Fibroblast of skin of abdomen (primary cell): Measurements from ENCODE around the gene SRPK3.
A peak's percentile ranks its signal among the peaks of the same experiment; 100 is the strongest.

Experiments
- DNase-seq: peaks from one replicate; pipeline ENCODE4 v3.0.0-alpha.2; 2013

The SRPK3 gene

DNA sequence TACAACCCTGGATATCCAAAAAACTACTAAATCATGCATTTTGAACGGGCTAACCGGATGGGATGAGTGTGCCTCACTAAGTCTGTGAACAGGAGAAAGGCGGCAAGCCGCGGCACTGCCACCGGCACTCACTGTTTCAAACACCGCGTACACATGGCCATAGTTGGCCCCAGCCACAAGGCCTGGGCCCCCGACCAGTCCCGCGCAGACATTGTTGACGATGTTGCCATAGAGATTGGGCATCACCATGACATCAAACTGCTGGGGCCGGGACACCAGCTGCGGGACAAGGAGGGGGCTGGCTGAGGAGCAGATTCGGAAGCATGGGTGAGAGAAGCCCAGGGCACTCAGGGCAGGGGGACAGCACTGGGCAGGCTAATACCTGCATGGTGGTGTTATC lies 5.8 kb downstream of the SRPK3 start:
- no peak for DNase-seq

DNA sequence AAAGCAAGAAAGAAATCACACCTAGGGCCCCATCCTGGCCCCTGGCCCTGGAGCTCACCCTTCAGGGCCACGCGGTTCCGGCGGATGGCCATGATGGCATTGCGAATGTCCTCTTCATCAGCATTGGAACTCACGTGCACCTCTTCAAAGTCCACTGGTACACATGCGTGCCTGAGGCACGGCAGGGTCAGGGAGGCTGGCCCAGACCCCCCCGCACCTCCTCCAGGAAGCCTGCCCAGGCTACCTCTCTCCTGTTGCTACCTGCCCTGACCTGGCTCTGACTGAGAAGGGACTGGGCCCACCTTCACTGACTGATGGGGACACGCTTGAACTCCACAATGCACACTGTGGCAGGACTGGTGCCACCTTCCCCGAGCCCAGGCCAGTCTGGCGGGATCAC lies 8.8 kb downstream of the SRPK3 start:
- no peak for DNase-seq

GRCh38 chrX:153791104-153791852 lies 10.4 kb downstream of the SRPK3 start:
- no peak for DNase-seq

- no peak for DNase-seq
These were observed 11.5 kb downstream of the SRPK3 start for GRCh38 chrX:153792368-153792767.

- DNase-seq = no peak
These were observed 12.4 kb downstream of the SRPK3 start for GRCh38 chrX:153793291-153793690.

- DNase-seq = peak; percentile 94
These were observed 13.4 kb downstream of the SRPK3 start, which contains the start of the genes IDH3G and SSR4 for GRCh38 chrX:153794018-153794896. Gene IDH3G (minus strand): TSS chrX:153794375. CDS start chrX:153794326, 49 bp downstream. Gene SSR4 (plus strand): TSS chrX:153794668. CDS start chrX:153794688, 20 bp downstream.

GRCh38 chrX:153794897-153795816 lies 14.3 kb downstream of the SRPK3 start:
- DNase-seq = no peak

DNA sequence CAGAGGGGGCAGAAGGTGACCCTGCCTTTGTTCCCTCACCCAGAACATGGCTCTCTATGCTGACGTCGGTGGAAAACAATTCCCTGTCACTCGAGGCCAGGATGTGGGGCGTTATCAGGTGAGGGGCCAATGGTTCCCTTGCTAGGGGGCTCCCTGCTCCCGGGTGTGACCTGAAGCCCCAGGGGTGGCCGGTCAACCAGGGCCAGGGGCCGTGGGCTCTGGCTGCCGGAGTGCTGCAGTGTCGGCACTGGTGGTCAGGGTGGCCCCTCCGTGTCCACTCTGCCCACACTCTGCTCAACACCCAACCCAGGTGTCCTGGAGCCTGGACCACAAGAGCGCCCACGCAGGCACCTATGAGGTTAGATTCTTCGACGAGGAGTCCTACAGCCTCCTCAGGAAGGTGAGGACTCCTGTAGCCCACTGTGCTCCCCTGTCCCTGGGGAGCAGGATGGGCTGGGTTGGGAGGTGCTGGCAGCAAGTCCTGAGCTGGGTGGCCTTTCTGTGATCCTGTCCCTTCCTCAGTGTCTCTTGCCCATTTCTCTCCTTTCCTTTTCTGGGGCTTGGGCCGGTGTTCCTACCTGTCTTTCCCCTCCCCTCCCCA lies 16.7 kb downstream of the SRPK3 start:
- DNase-seq = no peak

- DNase-seq = no peak
These were observed 18.5 kb downstream of the SRPK3 start for GRCh38 chrX:153799326-153799725.

GRCh38 chrX:153800177-153800722 lies 19.4 kb downstream of the SRPK3 start:
- DNase-seq = no peak

DNA sequence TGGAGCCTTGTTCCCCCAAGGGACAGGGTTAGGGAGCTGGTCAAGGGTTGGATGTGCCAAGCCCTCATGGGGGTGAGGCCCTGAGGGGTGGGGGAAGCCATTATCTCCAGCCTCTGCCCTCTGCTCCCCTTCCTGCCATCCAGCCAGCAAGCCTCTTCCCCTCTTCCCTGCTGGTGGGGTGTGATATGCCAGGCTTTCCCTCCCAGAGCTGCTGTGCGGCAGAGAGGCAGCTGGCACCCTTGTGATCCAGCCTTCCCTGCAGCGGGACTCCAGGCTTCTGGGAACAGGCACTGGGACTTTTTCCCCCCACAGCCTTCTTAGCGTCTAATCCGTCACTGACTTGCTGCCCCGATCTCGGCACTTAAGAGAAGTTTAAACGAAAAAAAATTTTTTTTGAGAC lies 19.9 kb downstream of the SRPK3 start:
- DNase-seq = no peak

- no peak for DNase-seq
These were observed 20.8 kb downstream of the SRPK3 start for GRCh38 chrX:153801669-153802068.

DNA sequence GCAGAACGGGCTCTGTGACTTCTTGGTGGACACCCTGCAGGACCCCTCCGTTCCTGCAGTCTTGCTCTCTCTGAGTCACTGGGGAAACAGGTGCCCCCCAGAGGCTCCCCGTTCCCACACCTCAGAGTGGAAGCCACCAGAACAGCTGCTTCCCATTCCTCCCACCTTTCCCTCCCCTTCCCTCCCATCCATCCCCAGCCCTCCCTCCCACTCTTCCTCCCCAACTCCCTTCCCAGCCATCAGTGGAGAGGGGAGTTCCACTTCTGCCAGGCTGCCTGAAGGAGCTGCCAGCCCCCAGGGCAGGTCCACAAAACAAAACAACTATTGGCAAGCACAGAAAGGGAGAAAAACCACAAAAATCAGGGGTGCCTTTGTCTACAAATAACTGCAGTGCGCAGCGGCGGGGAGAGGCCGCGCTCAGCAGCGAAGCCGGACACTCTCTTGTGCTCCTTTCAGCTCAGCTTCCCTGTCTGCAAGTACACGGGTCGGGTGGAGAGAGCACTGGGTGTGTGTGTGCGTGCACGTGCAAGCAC lies 21.7 kb downstream of the SRPK3 start:
- DNase-seq = no peak

DNA sequence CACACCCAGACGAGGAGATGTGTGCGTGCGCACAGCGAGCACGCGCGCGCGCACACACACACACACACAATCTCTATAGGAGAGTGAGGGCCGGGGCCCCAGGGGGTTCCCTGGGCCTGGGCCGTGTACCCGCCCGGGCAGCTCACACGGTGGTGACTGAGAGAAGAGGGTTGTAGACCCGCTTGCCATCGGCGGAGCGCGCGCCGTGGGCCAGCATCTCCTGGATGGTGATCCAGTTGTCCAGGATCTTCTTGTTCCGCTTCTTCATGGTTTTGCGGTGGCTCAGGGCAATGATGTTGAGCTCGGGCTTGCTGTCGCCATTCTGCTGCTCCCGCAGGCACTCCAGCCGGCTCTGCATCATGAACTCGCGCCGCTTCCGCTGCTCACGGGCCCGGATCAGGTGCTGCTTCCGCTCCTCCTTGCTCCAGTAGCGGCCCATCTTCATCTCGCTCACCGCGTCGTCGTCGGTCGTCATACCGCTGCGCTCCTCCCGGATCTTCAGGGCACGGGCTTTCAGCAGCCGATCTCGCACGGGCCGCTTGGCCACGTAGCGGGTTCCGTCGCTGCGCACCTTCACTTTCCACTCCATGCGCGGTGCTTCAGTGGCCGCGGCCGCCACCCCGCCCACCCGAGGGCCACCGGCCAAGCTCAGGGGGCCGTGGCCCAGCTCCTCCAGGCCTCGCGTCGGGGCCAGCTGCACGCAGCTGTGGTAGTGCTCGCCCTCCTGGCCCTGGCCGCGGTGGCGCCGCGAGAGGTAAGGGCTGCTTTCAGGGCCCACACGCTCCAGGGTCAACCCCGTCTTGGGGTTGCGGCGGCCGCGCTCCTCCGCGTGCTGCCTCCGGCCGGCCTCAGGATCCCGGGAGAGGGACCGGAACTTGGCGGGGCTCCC lies 22.6 kb downstream of the SRPK3 start:
- DNase-seq = no peak

DNA sequence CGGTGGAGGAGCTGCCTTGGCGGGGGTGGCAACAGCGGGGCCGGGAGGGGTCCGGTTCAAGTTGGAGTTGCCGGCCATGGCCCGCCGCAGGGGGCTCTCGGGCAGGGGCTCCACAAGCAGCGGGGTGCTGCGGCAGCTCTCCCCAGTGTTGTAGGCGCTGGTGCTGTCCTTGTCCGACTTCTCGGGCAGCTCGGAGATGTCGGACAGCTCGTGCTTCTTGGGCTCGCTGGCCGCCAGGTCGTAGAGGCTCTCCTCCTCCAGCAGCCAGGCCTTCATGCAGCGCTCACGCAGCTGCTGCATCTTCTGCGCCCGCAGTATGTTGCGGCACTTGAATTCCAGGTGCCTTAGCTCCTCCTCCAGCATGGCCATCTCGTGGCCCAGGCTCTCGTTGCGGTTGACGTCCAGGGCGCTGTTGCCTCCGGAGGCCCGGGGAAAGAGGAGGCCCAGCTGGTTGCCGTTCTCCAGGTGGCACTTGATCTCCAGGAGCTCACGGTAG lies 23.3 kb downstream of the SRPK3 start:
- no peak for DNase-seq

GRCh38 chrX:153804621-153805020 lies 23.8 kb downstream of the SRPK3 start:
- DNase-seq = no peak

GRCh38 chrX:153805436-153805835 lies 24.6 kb downstream of the SRPK3 start:
- no peak for DNase-seq

DNA sequence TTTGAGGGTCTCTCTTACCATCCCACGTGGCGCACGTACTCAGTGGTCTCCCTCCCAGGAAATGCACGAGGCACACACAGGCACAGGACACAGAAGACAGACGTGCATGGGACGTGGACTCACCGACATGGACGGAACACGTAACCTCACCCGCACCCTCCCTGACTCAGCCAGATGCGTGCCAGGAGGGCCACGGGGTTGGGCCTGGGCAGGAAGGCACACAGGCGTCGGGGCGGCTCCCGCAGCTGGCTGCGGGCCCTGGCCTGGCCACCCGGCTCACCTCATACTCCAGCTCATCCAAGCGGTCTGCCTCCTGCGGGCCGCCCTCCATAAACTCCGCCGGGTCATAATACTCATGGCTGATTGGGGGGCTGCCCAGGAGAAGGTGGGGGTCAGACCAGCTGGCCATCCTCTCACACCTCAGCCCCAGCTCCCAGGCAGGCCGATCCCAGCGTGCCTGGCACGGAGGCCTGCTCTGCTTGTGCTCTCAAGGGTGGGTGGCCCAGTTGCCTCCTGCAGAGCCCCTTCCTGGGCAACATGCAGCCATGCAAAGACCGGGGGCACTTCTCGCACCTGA lies 26.2 kb downstream of the SRPK3 start:
- DNase-seq = no peak

GRCh38 chrX:153807976-153808375 lies 27.1 kb downstream of the SRPK3 start:
- DNase-seq = no peak

GRCh38 chrX:153812220-153812619 lies 31.4 kb downstream of the SRPK3 start:
- DNase-seq = no peak
